Ovary (tissue), 3 donors: ENCODE data around the gene SLC16A14.

Experiments
- CTCF ChIP-seq, 3 donors: fragments of 450-650 bp in 2 of 3; fragments of 200-600 bp in 1 of 3; IDR thresholded peaks; one replicate each; pipeline versions ENCODE4 v1.5.1 to v1.8.0; 2016 to 2022; ENCODE audit warnings: antibody characterized with exemption in 3 of 3, mild to moderate bottlenecking in 1 of 3
- EP300 ChIP-seq: sonication (generic); formaldehyde crosslinking; IDR thresholded peaks from one replicate; pipeline ENCODE4 v1.6.1; 2017; ENCODE audit warnings: antibody characterized with exemption
- donor health status: DM: no; HTN: no; CAD: no.

- no peak for TF ChIP-seq CTCF (IDR thresholded peaks at IDR 0.05)
- TF ChIP-seq EP300: no peak
Measured at GRCh38 chr2:230097841-230098240, 29.1 kb upstream of the SLC16A14 start.
